GM12874 (cell line): Measurements from ENCODE around the gene PATJ.

Experiments
- TF ChIP-seq, protein P1 (sequence below): IDR thresholded peaks from 2 replicates; pipeline ENCODE4 v1.5.1; 2011; ENCODE audit warnings: low read depth, mild to moderate bottlenecking, control low read depth, low read length, moderate library complexity; ENCODE audit not compliant: insufficient read depth

Gene PATJ

DNA sequence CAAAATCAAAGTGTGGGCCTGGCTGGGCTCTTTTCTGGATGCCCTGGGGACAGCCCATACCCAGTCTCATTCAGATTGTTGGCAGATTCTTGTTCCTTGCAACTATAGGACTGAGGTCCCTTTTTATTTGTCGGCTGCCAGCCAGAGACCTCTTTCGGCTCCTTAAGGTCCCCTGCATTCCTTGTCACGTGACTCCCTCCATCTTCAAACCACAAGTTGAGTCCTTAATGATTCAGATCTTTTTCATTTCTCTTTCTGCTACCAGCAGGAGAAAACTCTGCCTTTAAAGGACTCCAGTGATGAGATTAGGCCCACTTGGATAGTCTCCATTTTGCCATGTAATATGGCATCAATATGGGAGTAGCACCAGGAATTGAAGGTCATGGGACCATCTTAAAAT, 48.6 kb downstream of the PATJ start:
- TF ChIP-seq, protein P1, sequence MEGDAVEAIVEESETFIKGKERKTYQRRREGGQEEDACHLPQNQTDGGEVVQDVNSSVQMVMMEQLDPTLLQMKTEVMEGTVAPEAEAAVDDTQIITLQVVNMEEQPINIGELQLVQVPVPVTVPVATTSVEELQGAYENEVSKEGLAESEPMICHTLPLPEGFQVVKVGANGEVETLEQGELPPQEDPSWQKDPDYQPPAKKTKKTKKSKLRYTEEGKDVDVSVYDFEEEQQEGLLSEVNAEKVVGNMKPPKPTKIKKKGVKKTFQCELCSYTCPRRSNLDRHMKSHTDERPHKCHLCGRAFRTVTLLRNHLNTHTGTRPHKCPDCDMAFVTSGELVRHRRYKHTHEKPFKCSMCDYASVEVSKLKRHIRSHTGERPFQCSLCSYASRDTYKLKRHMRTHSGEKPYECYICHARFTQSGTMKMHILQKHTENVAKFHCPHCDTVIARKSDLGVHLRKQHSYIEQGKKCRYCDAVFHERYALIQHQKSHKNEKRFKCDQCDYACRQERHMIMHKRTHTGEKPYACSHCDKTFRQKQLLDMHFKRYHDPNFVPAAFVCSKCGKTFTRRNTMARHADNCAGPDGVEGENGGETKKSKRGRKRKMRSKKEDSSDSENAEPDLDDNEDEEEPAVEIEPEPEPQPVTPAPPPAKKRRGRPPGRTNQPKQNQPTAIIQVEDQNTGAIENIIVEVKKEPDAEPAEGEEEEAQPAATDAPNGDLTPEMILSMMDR = no peak

DNA sequence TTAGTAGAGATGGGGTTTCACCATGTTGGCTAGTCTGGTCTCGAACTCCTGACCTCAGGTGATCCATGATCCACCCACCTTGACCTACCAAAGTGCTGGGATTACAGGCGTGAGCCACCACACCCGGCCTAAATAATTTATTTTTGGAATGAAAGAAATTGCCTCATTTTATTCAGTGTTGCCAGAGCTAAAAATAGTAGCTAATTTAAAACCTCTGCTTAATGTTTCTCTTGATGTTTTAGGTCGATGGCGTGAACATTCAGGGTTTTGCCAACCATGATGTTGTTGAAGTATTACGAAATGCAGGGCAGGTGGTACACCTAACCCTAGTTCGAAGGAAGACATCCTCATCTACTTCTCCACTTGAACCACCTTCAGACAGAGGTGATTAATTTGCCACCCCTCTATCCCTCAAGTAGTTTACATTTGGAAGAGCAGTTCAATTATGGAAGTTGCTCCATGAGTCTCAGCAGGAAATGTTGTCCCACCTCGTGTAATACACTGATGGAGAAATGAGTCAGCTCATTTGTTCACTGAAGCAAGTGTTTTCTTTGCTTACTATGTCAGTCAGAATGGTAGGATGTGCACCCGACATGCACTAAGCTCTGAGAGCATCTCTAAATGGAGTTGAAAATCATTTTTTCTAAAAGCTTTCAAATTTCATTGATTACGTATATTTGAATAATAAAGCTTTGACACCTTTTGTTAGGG, 54.9 kb downstream of the PATJ start:
- TF ChIP-seq, protein P1 = no peak

DNA sequence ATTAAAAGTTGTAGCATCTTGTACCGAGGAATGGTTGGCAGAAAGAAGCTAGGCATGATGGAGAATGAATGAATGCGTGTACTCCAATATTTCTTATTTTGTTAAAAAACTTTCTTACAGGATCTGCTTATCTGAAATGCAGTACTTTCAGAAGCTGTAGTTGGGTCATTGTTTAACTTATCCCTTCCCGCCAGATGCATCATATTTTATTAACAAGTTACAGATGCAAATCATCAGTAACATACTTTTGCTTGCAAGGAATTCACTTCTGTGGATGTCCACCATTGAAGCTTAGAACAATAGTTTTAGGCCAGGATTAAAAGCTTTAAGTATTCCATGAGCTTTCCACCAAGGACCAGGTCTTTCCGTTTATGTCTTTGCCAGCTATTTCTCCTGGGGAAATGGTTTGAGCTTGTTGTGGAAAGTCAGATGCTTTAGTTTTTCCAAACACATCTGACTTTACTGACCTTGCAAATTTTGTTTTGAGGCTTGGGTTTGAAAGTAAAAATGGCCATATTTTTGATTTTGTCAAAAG, 65.4 kb downstream of the PATJ start:
- TF ChIP-seq, protein P1 = no peak

DNA sequence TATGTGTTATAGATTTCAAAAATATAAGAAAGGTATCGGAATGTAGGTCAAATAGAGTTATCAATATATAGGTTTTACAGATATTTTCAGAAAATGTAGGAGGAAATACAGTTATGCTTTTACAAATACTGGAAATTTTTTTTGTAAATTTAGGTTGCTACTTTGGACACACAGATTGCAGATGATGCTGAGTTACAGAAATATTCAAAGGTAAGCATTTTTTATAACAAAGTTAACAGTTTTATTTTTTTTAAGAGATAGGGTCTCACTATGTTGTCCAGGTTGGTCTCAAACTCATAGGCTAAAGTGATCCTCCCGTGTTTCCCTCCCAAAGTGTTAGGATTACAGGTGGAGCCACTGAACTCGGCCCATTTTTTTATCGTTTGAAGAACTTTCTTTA, 66.0 kb downstream of the PATJ start:
- TF ChIP-seq, protein P1 = no peak

DNA sequence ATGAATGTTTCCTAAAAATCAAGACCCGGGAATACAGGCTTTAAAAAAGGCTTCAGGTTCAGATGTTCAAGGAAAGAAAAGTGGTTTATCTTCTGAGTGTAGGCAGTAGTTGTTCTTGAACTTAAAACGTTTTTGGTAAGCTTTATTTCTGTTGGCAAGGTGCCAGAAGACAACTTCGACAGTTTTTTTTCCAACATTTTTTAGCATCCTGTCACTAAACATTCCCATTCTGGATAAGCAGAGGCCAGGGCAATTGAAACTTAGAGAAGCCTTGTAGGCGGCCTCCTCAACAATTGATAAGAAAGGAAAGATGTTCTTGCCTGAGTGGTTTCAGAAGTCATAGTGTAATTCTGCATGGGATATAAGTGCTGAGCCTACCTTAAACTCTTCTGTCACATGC, 66.7 kb downstream of the PATJ start:
- TF ChIP-seq, protein P1 = no peak

DNA sequence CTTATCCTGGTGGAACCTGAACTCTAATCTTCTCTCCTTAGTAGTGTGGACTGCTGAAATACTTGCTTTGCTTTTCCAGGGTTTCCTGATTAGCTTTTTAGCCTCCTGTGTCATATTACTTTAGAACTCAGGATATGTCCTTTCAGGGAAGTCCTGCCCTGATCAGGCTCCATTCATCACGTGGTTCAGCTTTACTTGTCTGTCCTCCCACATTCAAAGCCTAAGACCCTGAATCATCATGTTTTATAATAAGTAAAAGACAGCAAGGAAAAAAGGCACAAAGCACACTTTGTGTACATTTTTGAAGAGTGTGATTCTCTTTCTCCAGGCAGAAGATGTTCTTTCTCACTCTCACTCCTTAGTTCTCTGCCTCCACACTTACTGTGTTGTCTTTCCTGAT, 70.6 kb downstream of the PATJ start:
- TF ChIP-seq, protein P1 = no peak

DNA sequence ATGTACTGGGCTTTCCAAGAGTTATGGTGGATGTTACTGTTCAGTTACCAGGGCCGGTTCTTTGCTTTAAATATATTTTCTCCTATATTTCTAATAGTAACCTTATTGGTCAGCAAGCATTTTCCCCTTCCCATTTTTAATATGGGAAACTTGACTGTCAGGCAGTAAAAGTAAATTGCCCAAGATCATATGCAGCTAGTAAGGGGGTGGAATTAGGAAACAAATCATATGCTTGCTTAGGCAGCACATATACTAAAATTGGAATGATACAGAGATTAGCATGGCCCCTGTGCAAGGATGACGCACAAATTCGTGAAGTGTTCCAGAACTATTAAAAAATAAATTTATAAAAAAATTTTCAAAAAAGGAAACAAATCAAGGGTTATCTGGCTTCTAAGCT, 73.9 kb downstream of the PATJ start:
- TF ChIP-seq, protein P1 = no peak
